H9 (cell line): ENCODE measurements around the gene PCDH18. TPM values are rescaled to one million over a fixed set of nuclear protein-coding genes. Genes with fewer than 3 reads are reported as not detected.
"Not testable (repeated sequence)": the region's sequence is repeated elsewhere in the genome, so short reads cannot be mapped to it uniquely, and the experiment has no call there.

ENCODE experiments used
- DNase-seq: peaks from one replicate; pipeline ENCODE4 v3.0.0-alpha.2; 2017
- H2AFZ ChIP-seq: one replicate; pipeline ENCODE4 v1.6.1; 2013; ENCODE audit warnings: mild to moderate bottlenecking, low read length, control low read depth, moderate library complexity
- H2AK5ac ChIP-seq: 2 replicates; pipeline ENCODE4 v1.6.1; 2013; ENCODE audit warnings: low read length, control low read depth, mixed read lengths; ENCODE audit not compliant: insufficient read length
- H2BK120ac ChIP-seq: one replicate; pipeline ENCODE4 v1.6.1; 2013; ENCODE audit warnings: low read depth, mild to moderate bottlenecking, low read length, control low read depth, inconsistent platforms; ENCODE audit not compliant: poor library complexity, severe bottlenecking
- H2BK12ac ChIP-seq: 2 replicates; pipeline ENCODE4 v1.6.1; 2013; ENCODE audit warnings: low read length, control low read depth, mixed read lengths, low read depth; ENCODE audit not compliant: insufficient read length
- H2BK15ac ChIP-seq: 2 replicates; pipeline ENCODE4 v1.6.1; 2013; ENCODE audit warnings: low read depth, low read length, control low read depth
- H2BK20ac ChIP-seq: one replicate; pipeline ENCODE4 v1.6.1; 2013; ENCODE audit warnings: low read depth, mild to moderate bottlenecking, low read length, control low read depth, inconsistent platforms; ENCODE audit not compliant: poor library complexity, severe bottlenecking
- H2BK5ac ChIP-seq: 2 replicates; pipeline ENCODE4 v1.6.1; 2013; ENCODE audit warnings: low read length, control low read depth, mixed read lengths; ENCODE audit not compliant: insufficient read length
- H3K14ac ChIP-seq: 2 replicates; pipeline ENCODE4 v1.6.1; 2013; ENCODE audit warnings: low read length, control low read depth; ENCODE audit not compliant: insufficient read depth
- H3K18ac ChIP-seq: 2 replicates; pipeline ENCODE4 v1.6.1; 2013; ENCODE audit warnings: low read depth, mild to moderate bottlenecking, mixed read lengths, low read length, control low read depth; ENCODE audit not compliant: insufficient read length
- H3K23ac ChIP-seq: 2 replicates; pipeline ENCODE4 v1.6.1; 2013; ENCODE audit warnings: low read length, control low read depth, mixed read lengths, low read depth; ENCODE audit not compliant: insufficient read length
- H3K23me2 ChIP-seq: 2 replicates; pipeline ENCODE4 v1.6.1; 2013; ENCODE audit warnings: low read depth, mild to moderate bottlenecking, mixed read lengths, low read length, control low read depth; ENCODE audit not compliant: insufficient read length, poor library complexity, severe bottlenecking
- H3K27ac ChIP-seq: 2 replicates; pipeline ENCODE4 v1.5.1; 2013; ENCODE audit warnings: low read length, control low read depth, mixed read lengths, low read depth; ENCODE audit not compliant: insufficient read length
- H3K27me3 ChIP-seq: 2 replicates; pipeline ENCODE4 v1.6.1; 2013; ENCODE audit warnings: low read length, control low read depth, inconsistent platforms; ENCODE audit not compliant: insufficient read depth
- H3K4ac ChIP-seq: 2 replicates; pipeline ENCODE4 v1.6.1; 2013; ENCODE audit warnings: low read depth, mild to moderate bottlenecking, control low read depth, inconsistent platforms, low read length, moderate library complexity
- H3K4me1 ChIP-seq: 2 replicates; pipeline ENCODE4 v1.6.1; 2013; ENCODE audit warnings: low read length, control low read depth, inconsistent platforms; ENCODE audit not compliant: insufficient read depth
- H3K4me2 ChIP-seq: 2 replicates; pipeline ENCODE4 v1.6.1; 2013; ENCODE audit warnings: low read length, control low read depth, mixed read lengths; ENCODE audit not compliant: insufficient read length, insufficient read depth
- H3K56ac ChIP-seq: 2 replicates; pipeline ENCODE4 v1.6.1; 2013; ENCODE audit warnings: low read depth, mild to moderate bottlenecking, mixed read lengths, low read length, control low read depth; ENCODE audit not compliant: insufficient read length
- H3K79me1 ChIP-seq: 2 replicates; pipeline ENCODE4 v1.6.1; 2013; ENCODE audit warnings: low read depth, mild to moderate bottlenecking, moderate library complexity, low read length, control low read depth, inconsistent platforms; ENCODE audit not compliant: insufficient read depth, poor library complexity, severe bottlenecking
- H3K79me2 ChIP-seq: 2 replicates; pipeline ENCODE4 v1.6.1; 2013; ENCODE audit warnings: low read length, control low read depth, inconsistent platforms; ENCODE audit not compliant: insufficient read depth
- H3K9ac ChIP-seq: 2 replicates; pipeline ENCODE4 v1.6.1; 2013; ENCODE audit warnings: low read length, control low read depth, mixed read lengths; ENCODE audit not compliant: insufficient read length; ENCODE audit errors: extremely low read depth
- H3K9me3 ChIP-seq: one replicate; pipeline ENCODE4 v1.6.1; 2013; ENCODE audit warnings: low read depth, low read length, inconsistent platforms; ENCODE audit not compliant: control insufficient read depth
- H3T11ph ChIP-seq: one replicate; pipeline ENCODE4 v1.6.1; 2013; ENCODE audit warnings: mild to moderate bottlenecking, low read length, control low read depth, inconsistent platforms
- H4K20me1 ChIP-seq: one replicate; pipeline ENCODE4 v1.6.1; 2013; ENCODE audit not compliant: control insufficient read depth, insufficient read length, insufficient read depth
- H4K5ac ChIP-seq: 2 replicates; pipeline ENCODE4 v1.6.1; 2013; ENCODE audit warnings: low read depth, mild to moderate bottlenecking, mixed read lengths, low read length, control low read depth; ENCODE audit not compliant: insufficient read length
- H4K8ac ChIP-seq: replicated peaks from 2 replicates; pipeline ENCODE4 v1.6.1; 2013; ENCODE audit warnings: low read length, control low read depth, mixed read lengths, low read depth; ENCODE audit not compliant: insufficient read length
- H4K91ac ChIP-seq: 2 replicates; pipeline ENCODE4 v1.6.1; 2013; ENCODE audit warnings: low read depth, mild to moderate bottlenecking, moderate library complexity, mixed read lengths, low read length, control low read depth; ENCODE audit not compliant: insufficient read length
- H3K27ac Mint-ChIP-seq, 3 experiments: 2 replicates in 2 of 3; 3 replicates in 1 of 3; pipeline ENCODE4 v1.8.0; 2020 to 2021; ENCODE audit warnings: mixed read lengths in 3 of 3, mild to moderate bottlenecking in 1 of 3, moderate library complexity in 1 of 3
- H3K27me3 Mint-ChIP-seq: 2 replicates; pipeline ENCODE4 v1.8.0; 2021; ENCODE audit warnings: low read depth, mild to moderate bottlenecking, moderate library complexity, mixed read lengths
- H3K36me3 Mint-ChIP-seq, 3 experiments: 2 replicates in 2 of 3; 3 replicates in 1 of 3; pipeline ENCODE4 v1.8.0; 2020 to 2021; ENCODE audit warnings: low read depth in 3 of 3, mixed read lengths in 3 of 3; ENCODE audit not compliant: insufficient read depth in 1 of 3
- H3K4me1 Mint-ChIP-seq, 2 experiments: 2 replicates each; pipeline ENCODE4 v1.8.0; 2020; ENCODE audit warnings: mixed read lengths in 2 of 2
- H3K4me3 Mint-ChIP-seq, 2 experiments: 2 replicates in 1 of 2; 3 replicates in 1 of 2; pipeline ENCODE4 v1.8.0; 2020 to 2021; ENCODE audit warnings: mild to moderate bottlenecking in 2 of 2, mixed read lengths in 2 of 2, moderate library complexity in 1 of 2
- H3K9me3 Mint-ChIP-seq, 2 experiments: 2 replicates in 1 of 2; 3 replicates in 1 of 2; pipeline ENCODE4 v1.8.0; 2020; ENCODE audit warnings: mild to moderate bottlenecking in 2 of 2, mixed read lengths in 2 of 2, moderate library complexity in 1 of 2
- WGBS: extraction: QIAGEN DNeasy Blood & Tissue Kit; methylation state at CpG from one replicate; pipeline ENCODE4 v1.1.7; 2013; ENCODE audit warnings: missing lambda C conversion rate, low lambda C conversion rate, mixed read lengths; ENCODE audit not compliant: insufficient read length; ENCODE audit errors: extremely low coverage; 5-methylcytosine and 5-hydroxymethylcytosine counted together
- total RNA-seq: library from RNA; stranded (reverse); gene quantifications from 2 replicates; pipeline ENCODE4 v1.2.1, GENCODE V29; 2021
- TF ChIP-seq, protein P1 (sequence below): fragments of 200-600 bp; sonication (generic); conservative IDR thresholded peaks from 3 replicates; pipeline ENCODE4 v1.8.0; 2021; ENCODE audit warnings: antibody characterized with exemption, mild to moderate bottlenecking

Gene PCDH18
- total RNA-seq, 1 experiment from 2014 or later: 60.7 TPM

DNA sequence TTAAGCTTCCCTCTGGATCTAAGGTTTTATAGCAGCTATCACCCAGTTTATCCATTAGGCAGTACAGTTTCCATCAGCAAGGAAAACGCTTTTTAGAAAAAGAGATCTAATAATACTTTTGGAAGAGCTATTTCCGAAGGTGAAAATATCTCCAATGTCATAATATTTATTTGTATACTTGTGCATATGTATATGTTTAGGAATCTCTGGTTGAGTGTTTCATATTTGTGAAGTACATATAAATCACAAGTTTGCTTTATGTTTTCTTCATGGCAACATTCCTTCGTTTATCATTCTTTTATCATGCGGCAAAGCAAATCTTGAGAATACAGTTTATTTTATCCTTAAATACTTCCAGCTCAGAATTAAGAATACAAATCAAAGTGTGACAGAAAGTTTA, 6.2 kb upstream of the PCDH18 start:
- Histone ChIP-seq H3K9me3 (no peaks in the 10 kb centered on the region), H3K4me1 (peaks cover 10% of the 10 kb centered on the region; the same call in 1 of the 2 replicates), H3K79me2 (no peaks in the 10 kb centered on the region), H3K27me3 (no peaks in the 10 kb centered on the region), H2BK20ac (no peak overlapping the region), H2AFZ (no peak overlapping the region), H3T11ph (no peak overlapping the region), H3K9ac (no peak overlapping the region), H2AK5ac (no peak overlapping the region), H2BK15ac (no peak overlapping the region), H3K4ac (no peak overlapping the region), H3K56ac (no peak overlapping the region), H2BK120ac (no peak overlapping the region), H3K14ac (no peak overlapping the region), H4K8ac (no peak overlapping the region), H2BK12ac (no peak overlapping the region), H4K91ac (no peak overlapping the region), H4K5ac (no peak overlapping the region), H4K20me1 (no peaks in the 10 kb centered on the region), H3K4me2 (no peak overlapping the region), H3K18ac (no peak overlapping the region), H3K23me2 (no peaks in the 10 kb centered on the region), H3K27ac (no peak overlapping the region), H2BK5ac (no peak overlapping the region), H3K23ac (no peak overlapping the region), H3K79me1 (no peaks in the 10 kb centered on the region)
- no CpG with 5 or more reads among the region's 4 CpGs for WGBS
- H3K27me3 Mint-ChIP-seq: no peaks in the 10 kb centered on the region
- DNase-seq: no peak
- peaks cover 0 to 2% (median 0%) of the 10 kb centered on the region in 3 experiments; a peak in 2 of 7 replicates for H3K36me3 Mint-ChIP-seq
- no peak overlapping the region for H3K4me3 Mint-ChIP-seq
- H3K27ac Mint-ChIP-seq: peak overlapping the region in 1 of 3 experiments; percentile 74; a peak in 2 of 7 replicates
- no peaks in the 10 kb centered on the region for H3K9me3 Mint-ChIP-seq
- H3K4me1 Mint-ChIP-seq: peaks cover 57 to 64% of the 10 kb centered on the region in 2 experiments
- TF ChIP-seq, protein P1, sequence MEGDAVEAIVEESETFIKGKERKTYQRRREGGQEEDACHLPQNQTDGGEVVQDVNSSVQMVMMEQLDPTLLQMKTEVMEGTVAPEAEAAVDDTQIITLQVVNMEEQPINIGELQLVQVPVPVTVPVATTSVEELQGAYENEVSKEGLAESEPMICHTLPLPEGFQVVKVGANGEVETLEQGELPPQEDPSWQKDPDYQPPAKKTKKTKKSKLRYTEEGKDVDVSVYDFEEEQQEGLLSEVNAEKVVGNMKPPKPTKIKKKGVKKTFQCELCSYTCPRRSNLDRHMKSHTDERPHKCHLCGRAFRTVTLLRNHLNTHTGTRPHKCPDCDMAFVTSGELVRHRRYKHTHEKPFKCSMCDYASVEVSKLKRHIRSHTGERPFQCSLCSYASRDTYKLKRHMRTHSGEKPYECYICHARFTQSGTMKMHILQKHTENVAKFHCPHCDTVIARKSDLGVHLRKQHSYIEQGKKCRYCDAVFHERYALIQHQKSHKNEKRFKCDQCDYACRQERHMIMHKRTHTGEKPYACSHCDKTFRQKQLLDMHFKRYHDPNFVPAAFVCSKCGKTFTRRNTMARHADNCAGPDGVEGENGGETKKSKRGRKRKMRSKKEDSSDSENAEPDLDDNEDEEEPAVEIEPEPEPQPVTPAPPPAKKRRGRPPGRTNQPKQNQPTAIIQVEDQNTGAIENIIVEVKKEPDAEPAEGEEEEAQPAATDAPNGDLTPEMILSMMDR: no peak

DNA sequence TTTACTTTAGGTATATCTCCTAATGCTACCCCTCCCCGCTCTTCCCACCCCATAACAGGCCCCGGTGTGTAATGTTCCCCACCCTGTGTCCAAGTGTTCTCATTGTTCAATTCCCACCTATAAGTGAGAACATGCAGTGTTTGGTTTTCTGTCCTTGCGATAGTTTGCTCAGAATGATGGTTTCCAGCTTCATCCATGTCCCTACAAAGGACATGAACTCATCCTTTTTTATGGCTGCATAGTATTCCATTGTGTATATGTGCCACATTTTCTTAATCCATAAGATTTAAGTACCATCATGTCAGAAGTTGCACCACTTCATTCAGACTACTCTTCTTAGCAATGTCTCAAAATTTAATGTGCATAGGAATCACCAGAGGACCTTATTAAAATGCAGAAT, 5.5 kb upstream of the PCDH18 start:
- not testable (repeated sequence) for H3T11ph ChIP-seq, H3K4me3 Mint-ChIP-seq, H3K56ac ChIP-seq, H2BK20ac ChIP-seq, H2BK5ac ChIP-seq, H3K4ac ChIP-seq, H3K18ac ChIP-seq, H3K9me3 Mint-ChIP-seq, H4K20me1 ChIP-seq, H3K36me3 Mint-ChIP-seq, H3K27ac ChIP-seq, H2BK120ac ChIP-seq, H4K5ac ChIP-seq, H3K27me3 ChIP-seq, H2BK12ac ChIP-seq, H3K79me2 ChIP-seq, H3K14ac ChIP-seq, H3K79me1 ChIP-seq, H3K27me3 Mint-ChIP-seq, H4K8ac ChIP-seq, H2AFZ ChIP-seq, H2BK15ac ChIP-seq, H3K9me3 ChIP-seq, H3K4me2 ChIP-seq, H2AK5ac ChIP-seq, H3K9ac ChIP-seq, H3K23ac ChIP-seq, DNase-seq, H3K23me2 ChIP-seq, H4K91ac ChIP-seq
- no CpG with 5 or more reads among the region's 3 CpGs for WGBS
- peak overlapping the region in 2 of 3 experiments; percentile 85 to 99; a peak in 4 of 7 replicates for H3K27ac Mint-ChIP-seq
- peaks cover 50 to 56% of the 10 kb centered on the region in 2 experiments for H3K4me1 Mint-ChIP-seq
- H3K4me1 ChIP-seq: peaks cover 10% of the 10 kb centered on the region; the same call in 1 of the 2 replicates
